Peyer's patch (tissue), 4 donors: ENCODE results near the gene SEMA3D. TPM values are rescaled to one million over a fixed set of nuclear protein-coding genes. Genes with fewer than 3 reads are reported as not detected.

Experiments
- DNase-seq, 3 donors: peaks; one replicate each; pipeline ENCODE4 v3.0.0-alpha.2; 2017 to 2019
- H3K27ac ChIP-seq, 4 donors: fragments of 200-600 bp; sonication (generic); one replicate each; pipeline ENCODE4 v1.5.1; 2016 to 2019
- H3K27me3 ChIP-seq, 2 donors: fragments of 200-600 bp; sonication (generic); one replicate each; pipeline ENCODE4 v1.5.1; 2019
- H3K36me3 ChIP-seq, 3 donors: fragments of 200-600 bp; sonication (generic); one replicate each; pipeline ENCODE4 v1.5.1; 2016 to 2019
- H3K4me1 ChIP-seq, 4 donors: fragments of 200-600 bp; sonication (generic); one replicate each; pipeline ENCODE4 v1.5.1; 2016 to 2019
- H3K4me3 ChIP-seq, 4 donors: fragments of 200-600 bp; sonication (generic); 1 replicate in 3 of 4; 2 replicates in 1 of 4; pipeline ENCODE4 v1.5.1; 2016 to 2019; ENCODE audit warnings: mild to moderate bottlenecking in 1 of 4
- H3K9me3 ChIP-seq, 4 donors: fragments of 200-600 bp; sonication (generic); one replicate each; pipeline ENCODE4 v1.5.1; 2016 to 2019; ENCODE audit warnings: mild to moderate bottlenecking in 1 of 4
- CTCF ChIP-seq, 6 experiments: fragments of 450-650 bp in 4 of 6; fragments of 200-600 bp in 2 of 6; sonication (generic) in 1 of 6; IDR thresholded peaks; one replicate each; pipeline ENCODE4 v1.5.1; 2017 to 2019; ENCODE audit warnings: antibody characterized with exemption in 6 of 6, mild to moderate bottlenecking in 3 of 6, moderate library complexity in 1 of 6
- POLR2A ChIP-seq, 2 donors: fragments of 450-650 bp; IDR thresholded peaks; one replicate each; pipeline ENCODE4 v1.5.1; 2017; ENCODE audit warnings: antibody characterized with exemption in 2 of 2, mild to moderate bottlenecking in 2 of 2, moderate library complexity in 2 of 2
- total RNA-seq, 4 donors: library from RNA; depleted of rRNA; stranded (reverse); fragments of >200 nt; gene quantifications; one replicate each; pipeline ENCODE4 v1.1.0, GENCODE V29; 2016

The SEMA3D gene
- total RNA-seq, 4 donors from 2014 or later = 4.5 to 7.6 (median 6.5) TPM

GRCh38 chr7:85081392-85081791, 105.5 kb downstream of the SEMA3D start:
- no peak for DNase-seq
- Histone ChIP-seq H3K27ac (no peak overlapping the region), H3K9me3 (no peaks in the 10 kb centered on the region), H3K4me1 (no peaks in the 10 kb centered on the region), H3K27me3 (no peaks in the 10 kb centered on the region), H3K36me3 (no peaks in the 10 kb centered on the region), H3K4me3 (no peak overlapping the region)
- TF ChIP-seq CTCF (IDR thresholded peaks at IDR 0.05) (no peak), POLR2A (IDR thresholded peaks at IDR 0.05) (no peak)

DNA sequence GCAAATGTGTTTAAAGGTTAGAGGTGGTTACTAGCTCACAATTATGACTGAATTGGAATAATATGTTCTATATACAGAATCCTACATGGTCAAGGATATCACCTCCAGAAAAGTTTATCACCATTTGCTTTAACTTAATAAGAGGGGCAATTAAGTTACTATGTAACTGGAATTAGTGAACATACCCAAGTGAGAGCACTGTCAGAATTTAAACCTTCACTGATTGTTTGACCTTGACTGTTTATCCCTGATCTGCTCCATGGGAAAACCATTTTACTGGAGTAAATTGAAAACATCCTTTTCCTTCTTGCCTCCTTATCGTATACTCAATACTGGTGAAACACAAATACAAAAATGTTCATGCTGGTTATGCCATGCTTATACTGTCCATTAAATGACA, 107.4 kb downstream of the SEMA3D start:
- Histone ChIP-seq H3K36me3 (no peaks in the 10 kb centered on the region), H3K9me3 (no peaks in the 10 kb centered on the region), H3K4me1 (no peaks in the 10 kb centered on the region), H3K4me3 (no peak overlapping the region), H3K27ac (no peak overlapping the region), H3K27me3 (no peaks in the 10 kb centered on the region)
- no peak for TF ChIP-seq POLR2A (IDR thresholded peaks at IDR 0.05)
- no peak for TF ChIP-seq CTCF (IDR thresholded peaks at IDR 0.05)
- no peak for DNase-seq

- DNase-seq = no peak
- Histone ChIP-seq H3K36me3 (no peaks in the 10 kb centered on the region), H3K4me1 (no peaks in the 10 kb centered on the region), H3K27ac (no peak overlapping the region), H3K27me3 (no peaks in the 10 kb centered on the region), H3K4me3 (no peak overlapping the region), H3K9me3 (no peaks in the 10 kb centered on the region)
- TF ChIP-seq CTCF (IDR thresholded peaks at IDR 0.05) = no peak
- no peak for TF ChIP-seq POLR2A (IDR thresholded peaks at IDR 0.05)
These were observed 108.7 kb downstream of the SEMA3D start for GRCh38 chr7:85078181-85078580.

- no peak overlapping the region for H3K27ac ChIP-seq
These were observed 111.0 kb downstream of the SEMA3D start for GRCh38 chr7:85075864-85076263.

DNA sequence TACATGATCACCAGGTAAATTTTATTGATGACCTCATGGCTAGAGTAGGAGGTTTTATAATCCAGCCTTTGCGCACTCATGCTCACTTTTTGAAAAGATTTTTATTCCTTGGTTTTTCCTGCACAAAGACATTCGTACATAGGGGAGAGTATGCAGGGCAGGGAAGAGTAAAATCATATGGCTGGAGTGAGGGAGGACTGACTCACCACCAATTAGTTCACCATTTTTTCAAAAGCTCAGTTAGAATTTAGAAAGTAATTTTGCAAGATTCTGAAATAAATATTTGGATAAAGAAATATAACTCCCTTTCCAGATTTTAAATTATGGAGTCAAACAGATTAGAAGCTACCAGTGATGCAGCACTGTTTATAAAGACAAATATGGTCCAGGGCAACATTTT, 111.9 kb downstream of the SEMA3D start:
- no peak overlapping the region for H3K27ac ChIP-seq
- no peaks in the 10 kb centered on the region for H3K36me3 ChIP-seq
- DNase-seq = no peak
- H3K4me3 ChIP-seq = no peak overlapping the region
- no peaks in the 10 kb centered on the region for H3K27me3 ChIP-seq
- TF ChIP-seq CTCF (IDR thresholded peaks at IDR 0.05) = no peak
- no peak for TF ChIP-seq POLR2A (IDR thresholded peaks at IDR 0.05)
- no peaks in the 10 kb centered on the region for H3K4me1 ChIP-seq
- H3K9me3 ChIP-seq = no peaks in the 10 kb centered on the region

More at GRCh38 chr7:85075864-85076263, 111.0 kb downstream of the SEMA3D start:
- Histone ChIP-seq H3K9me3 (no peaks in the 10 kb centered on the region), H3K4me1 (no peaks in the 10 kb centered on the region), H3K36me3 (no peaks in the 10 kb centered on the region), H3K4me3 (no peak overlapping the region), H3K27me3 (no peaks in the 10 kb centered on the region)
- DNase-seq = no peak
- TF ChIP-seq POLR2A (IDR thresholded peaks at IDR 0.05) (no peak), CTCF (IDR thresholded peaks at IDR 0.05) (no peak)

- H3K9me3 ChIP-seq = no peaks in the 10 kb centered on the region
- no peaks in the 10 kb centered on the region for H3K36me3 ChIP-seq
- H3K27me3 ChIP-seq = no peaks in the 10 kb centered on the region
- H3K4me3 ChIP-seq = no peak overlapping the region
- no peak overlapping the region for H3K27ac ChIP-seq
- TF ChIP-seq POLR2A (IDR thresholded peaks at IDR 0.05) = no peak
- TF ChIP-seq CTCF (IDR thresholded peaks at IDR 0.05) = no peak
- DNase-seq = no peak
- H3K4me1 ChIP-seq = no peaks in the 10 kb centered on the region
These were observed 112.8 kb downstream of the SEMA3D start for GRCh38 chr7:85074016-85074415.
